Uterus (tissue), 2 donors: ENCODE measurements around the gene ARMC10.

Experiments used
- CTCF ChIP-seq, 4 experiments: fragments of 200-600 bp in 2 of 4; fragments of 450-650 bp in 2 of 4; sonication (generic) in 2 of 4; IDR thresholded peaks; one replicate each; pipeline ENCODE4 v1.5.1; 2016 to 2019; ENCODE audit warnings: antibody characterized with exemption in 4 of 4, mild to moderate bottlenecking in 2 of 4, moderate library complexity in 1 of 4
- POLR2A ChIP-seq, 2 donors: fragments of 450-650 bp; IDR thresholded peaks; one replicate each; pipeline ENCODE4 v1.6.1; 2016; ENCODE audit warnings: antibody characterized with exemption in 2 of 2, mild to moderate bottlenecking in 1 of 2, moderate library complexity in 1 of 2

- TF ChIP-seq CTCF (IDR thresholded peaks at IDR 0.05) (no peak), POLR2A (IDR thresholded peaks at IDR 0.05) (no peak)
These were observed 18.5 kb downstream of the ARMC10 start for GRCh38 chr7:103093429-103093828.
